Erythroblast (primary cell): ENCODE data around the gene TRIM14.

Experiments
- GATA1 ChIP-seq: IDR thresholded peaks from 2 replicates; pipeline ENCODE4 v1.6.1; 2011; ENCODE audit warnings: low read depth, mild to moderate bottlenecking, control low read depth, low read length, moderate library complexity
- POLR2A ChIP-seq: IDR thresholded peaks from 2 replicates; pipeline ENCODE4 v1.6.1; 2011; ENCODE audit warnings: mild to moderate bottlenecking, low read length

GRCh38 chr9:98064623-98065392 is 54.2 kb downstream of the TRIM14 start:
- TF ChIP-seq POLR2A (no peak), GATA1 (no peak)
